Left forelimb (tissue), 1 donor: ENCODE data around the gene BOD1L1.

ENCODE experiments used
- DNase-seq: peaks from one replicate; pipeline ENCODE4 v3.0.0-alpha.2; 2018; ENCODE audit warnings: low spot score

The BOD1L1 gene

DNA sequence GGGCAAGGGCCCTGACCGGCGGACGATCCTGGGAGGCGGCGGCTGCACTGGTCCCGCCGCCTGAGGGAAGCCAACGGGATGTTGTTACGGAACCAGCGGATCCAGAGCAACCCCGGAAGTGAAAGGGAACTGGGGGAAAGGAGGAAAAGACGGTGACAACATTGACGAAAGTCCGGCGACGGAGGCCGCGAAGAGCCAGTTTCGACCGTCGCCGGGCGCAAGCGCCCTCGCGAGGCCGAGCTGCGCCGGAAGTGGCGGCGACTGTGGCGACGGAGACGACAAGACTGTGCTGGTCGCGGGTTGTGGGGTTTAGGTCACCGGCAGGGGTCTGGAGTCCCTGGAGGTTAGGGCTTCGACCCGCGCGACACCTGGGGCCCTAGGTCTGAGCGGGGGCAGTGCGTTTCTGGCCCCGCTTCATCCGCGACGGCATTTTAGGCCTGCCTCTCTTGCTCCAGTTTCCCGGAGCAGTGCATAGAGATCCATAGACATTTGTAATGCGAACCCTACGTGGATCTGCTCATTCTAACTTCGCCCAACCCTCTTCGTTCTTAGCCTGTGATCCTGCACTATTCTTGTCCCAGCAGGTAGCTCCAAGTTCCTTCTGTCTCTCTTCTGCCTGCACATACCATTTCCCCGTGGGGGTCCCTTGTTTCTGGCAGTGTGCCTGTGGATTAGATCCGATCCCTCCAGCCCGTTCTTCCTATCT, at the start of gene BOD1L1:
TSS of gene BOD1L1 (minus strand) at position 120 of the 706 bp plus-strand sequence. CDS start 138 bp downstream, outside the sequence.
- peak; percentile 91 for DNase-seq

DNA sequence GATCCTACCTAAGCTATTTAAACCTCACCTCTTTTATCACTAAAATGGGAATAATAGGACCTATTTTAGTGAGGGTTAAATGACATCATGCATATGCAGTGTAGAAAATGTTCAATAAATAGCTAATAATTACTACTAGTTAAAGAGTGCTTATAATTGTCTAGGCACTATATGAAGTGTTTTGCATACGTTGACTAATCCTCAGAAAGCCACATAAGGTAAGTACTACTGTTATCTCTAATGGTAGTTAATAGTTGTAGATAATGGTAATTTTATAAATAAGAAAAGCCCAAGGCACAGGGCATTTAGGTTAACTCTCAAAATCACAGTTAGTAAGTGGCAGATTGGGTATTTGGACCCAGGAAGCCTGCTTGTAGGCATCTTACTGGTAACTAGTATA, 47.4 kb upstream of the BOD1L1 start:
- DNase-seq: no peak

DNA sequence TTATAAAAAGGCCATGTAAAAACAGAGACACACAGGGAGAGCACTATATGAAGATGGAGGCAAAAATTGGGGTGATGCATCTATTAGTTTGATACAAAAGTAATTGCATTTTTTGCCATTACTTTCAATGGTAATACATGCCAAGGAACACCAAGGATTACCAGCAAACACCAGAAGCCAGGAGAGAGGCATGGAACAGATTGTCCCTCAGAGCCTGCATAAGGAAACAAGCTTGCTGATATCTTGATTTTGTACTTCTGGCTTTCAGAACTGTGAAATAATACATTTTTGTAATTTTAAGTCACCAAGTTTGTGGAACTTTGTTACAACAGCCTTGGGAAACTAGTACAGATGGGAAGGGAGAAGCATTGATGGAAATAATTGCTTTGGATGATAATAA, 45.6 kb upstream of the BOD1L1 start:
- no peak for DNase-seq

DNA sequence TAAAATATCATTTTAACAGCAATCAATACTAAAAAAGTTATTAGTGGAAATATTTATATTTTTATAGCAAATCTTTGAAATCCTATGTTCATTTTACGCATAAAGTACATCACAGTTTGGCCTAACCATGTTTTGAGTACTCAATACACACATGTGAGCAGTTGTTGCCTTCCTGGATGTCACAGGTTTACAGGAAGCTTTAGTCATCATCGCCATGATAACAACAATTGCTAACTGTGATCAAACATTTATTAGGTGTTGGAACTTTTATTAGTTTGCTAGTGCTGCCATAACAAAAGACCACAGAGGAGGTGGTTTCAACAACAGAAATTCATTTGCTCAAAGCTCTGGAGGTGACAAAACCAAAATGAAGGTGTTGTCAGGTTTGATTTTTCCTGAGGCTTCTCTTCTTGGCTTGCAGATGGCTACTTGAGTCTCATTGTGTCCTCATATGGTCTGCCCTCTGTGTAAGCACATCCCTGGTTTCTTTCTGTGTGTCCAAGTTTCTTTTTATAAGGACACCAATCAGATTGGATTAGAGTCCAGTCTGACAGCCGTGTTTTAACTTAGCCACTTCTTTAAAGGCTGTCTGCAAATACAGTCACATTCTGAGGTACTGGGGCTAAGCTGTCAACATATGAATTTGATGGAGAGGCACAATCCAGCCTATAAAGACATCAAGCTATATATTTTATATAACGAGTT, 43.1 kb upstream of the BOD1L1 start:
- DNase-seq: no peak

DNA sequence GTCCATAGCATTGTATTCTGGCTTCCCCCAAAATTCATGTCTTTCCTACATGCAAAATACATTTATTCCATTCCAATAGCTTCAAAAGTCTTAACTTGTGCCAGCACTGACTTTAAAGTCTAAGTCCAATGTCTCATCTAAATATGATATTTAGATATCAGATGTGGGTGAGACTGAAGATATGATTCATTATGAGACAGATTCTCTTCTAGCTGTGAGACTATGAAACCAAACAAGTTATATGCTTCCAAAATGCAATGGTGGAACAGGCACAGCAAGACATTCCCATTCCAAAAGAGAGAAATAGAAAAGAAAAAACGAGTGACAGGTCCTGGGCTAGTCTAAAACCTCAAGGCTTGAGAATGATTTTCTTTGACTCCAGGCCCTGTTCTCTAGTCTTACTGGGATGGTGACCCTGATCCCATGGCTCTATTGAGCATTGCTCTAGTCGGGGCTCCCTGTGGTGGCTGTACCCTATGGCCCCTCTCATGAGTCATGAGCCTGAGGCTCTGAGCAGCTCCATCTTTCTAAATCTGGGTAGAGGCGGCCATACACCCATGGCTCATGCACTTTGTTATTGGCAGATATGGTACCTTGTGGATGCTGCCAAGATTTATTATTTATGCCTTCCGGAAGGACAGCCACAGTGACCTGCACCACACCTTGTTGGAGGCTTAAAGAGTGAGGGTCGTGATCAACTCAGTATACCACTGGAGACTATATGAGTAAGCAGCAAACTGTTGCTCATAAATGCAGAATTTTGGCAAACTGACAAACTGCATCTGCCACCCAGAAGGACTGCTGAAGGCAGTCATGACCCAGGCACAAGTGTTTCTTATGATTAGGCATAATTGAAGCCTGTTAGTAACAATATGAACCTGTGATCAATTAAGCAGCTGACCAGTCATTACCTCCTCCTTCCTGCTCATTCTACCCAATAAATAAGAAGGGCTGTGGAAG, 38.5 kb upstream of the BOD1L1 start:
- no peak for DNase-seq

DNA sequence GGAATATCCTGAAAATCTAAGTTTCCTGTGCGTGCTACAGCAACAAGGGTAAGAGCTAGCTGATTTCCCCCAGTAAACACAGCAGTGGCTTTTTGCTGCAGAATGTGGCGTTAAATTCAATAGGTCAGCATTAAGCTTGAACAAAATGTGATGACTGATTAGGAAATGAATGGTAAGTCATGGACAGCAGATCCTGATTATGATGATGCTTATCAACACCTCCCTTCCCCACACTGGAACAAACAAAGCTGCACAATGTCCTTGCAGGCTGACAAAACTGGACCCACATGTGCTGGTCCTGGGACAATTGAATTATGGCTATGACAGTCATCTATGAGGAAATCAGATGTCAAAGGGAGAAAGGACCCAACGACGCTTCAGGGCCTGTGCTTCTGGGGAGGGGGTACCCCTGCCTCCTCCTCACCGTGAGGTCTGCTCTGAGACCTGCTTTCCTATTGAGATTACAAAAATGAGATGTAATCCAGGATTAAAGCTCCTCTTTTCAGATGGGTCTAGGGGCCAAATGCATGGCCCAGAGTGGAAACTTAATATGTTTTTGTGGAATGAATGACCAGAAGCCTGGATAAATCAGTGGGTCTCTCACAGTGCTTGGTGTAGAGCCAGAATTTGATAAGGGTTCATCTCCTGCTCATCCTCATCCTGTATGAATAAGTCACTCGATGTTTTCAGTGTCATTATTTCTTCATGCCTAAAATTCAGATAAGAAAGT, 32.0 kb upstream of the BOD1L1 start:
- DNase-seq: no peak

DNA sequence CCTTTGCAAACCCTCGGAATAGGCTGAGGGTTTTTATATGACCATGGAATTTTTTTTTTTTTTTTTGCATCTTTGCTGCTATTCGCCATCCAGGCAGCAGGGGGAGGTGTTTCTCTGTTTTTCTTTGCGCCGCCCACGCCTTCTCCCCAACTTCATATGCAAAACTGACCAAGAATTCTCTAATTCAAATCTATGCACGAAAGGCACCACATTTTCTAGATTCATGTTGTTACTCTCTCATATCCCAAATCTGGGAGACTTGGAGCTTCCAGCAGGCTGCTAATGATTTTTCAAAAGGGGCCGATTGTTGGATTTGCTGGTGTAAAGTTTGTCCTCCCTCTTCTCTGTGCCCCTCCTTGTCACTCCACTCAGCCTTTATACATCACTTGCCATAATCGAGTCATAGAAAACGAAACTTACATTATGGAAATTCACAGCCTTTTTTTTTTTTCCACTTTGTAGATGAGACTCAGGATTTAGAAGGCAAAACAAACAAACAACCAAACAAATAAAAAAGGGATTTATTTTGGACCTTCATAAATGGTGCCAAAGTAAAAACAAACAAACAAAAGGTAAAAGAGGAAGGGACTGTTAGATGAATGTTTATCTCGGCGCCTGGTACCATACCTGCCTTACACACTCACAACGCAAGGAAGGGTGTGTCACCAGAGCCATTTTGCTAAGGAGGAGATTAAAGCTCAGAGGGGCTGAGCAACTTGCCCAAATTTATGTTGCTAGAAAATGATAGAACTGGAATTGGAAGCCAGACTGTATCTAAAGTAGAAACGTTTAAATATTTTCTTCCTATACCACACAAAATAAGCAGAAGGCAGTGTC, 29.3 kb upstream of the BOD1L1 start:
- DNase-seq: peak; percentile 72

DNA sequence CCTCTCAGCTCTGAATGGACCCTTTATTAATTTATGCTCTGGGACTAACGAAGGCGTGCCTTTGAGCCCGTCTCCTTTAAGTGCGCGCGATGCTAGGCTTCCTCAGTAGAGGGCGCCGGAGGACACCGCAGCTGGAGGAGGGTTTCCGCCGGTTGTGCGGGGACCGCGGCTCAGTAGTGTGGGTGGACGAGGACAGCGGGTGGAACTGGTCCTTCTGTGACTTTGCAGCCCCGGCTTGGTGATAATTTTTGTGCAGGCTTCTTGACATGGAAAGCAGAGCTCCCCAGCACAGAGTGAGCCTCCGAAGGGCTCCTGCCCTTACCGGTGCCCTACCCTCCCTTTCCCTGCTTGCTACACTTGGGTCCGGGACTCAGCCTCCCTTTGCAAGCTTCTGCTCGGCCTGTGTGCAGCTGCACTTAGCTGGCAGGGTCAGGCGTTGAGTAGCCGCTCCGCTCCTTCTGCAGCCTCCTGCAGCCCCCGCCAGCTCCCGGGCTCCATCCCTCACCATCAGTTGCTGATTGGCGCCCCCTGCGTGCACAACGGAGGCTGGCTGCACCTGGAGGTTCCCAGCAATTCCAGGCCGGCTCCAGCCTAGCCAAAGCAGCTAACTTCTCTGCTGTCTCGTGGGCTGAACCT, 26.8 kb upstream of the BOD1L1 start:
- peak; percentile 84 for DNase-seq

DNA sequence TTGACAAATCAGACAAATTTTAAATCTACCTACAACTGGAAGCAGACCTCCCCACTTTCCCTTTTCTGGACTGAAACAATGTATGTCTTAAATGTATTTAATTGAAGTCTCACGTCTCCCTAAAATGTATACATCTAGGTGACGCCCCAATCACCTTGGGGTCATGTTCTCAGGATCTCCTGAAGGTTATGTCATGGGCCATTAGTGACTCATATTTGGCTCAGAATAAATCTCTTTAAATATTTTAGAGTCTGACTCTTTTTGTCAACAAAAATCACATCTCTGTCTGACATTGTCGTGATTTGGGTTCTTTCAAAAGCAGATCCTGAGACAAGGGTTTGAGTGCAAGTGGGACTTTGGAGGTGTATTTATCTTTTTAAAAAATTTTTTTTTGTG, 26.2 kb upstream of the BOD1L1 start:
- no peak for DNase-seq

DNA sequence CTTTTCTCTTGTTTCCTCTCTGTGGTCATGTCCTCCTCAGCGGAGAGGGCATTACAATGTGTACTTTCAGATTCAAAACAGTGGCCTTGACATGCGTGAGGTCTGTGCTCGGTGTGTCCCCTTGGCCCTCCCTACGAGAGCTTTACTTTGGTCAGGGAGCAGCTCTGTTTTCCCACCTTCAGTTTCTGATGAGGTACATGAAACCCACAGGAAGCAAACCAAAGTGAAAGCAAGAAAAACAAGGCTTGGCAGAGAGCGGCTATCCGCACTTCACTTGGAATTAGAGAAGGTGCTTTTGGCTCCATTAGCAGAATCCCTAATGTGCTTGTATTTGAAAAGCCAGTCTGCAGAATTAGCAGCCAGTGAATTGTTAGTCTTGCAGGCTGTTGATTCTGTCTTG, 19.5 kb upstream of the BOD1L1 start:
- DNase-seq: no peak

DNA sequence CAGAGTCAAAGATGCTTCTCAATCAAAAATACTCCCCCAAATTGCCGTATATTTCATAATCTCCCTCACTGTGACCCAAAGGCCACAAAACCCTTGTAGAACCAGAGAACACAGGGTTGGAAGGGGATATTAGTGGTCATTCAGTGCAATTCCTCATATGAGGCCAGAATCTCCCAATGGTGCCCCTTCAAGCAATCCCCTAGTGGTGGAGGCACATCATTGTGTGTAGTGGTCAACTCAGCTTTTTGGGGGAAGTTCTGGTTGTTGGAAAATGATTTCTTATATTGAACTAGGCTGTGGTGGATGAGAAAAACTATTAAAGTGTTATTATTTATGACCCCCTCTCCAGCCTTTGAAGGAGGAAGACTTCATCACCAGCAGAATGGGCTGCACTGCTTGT, 17.6 kb upstream of the BOD1L1 start:
- no peak for DNase-seq

DNA sequence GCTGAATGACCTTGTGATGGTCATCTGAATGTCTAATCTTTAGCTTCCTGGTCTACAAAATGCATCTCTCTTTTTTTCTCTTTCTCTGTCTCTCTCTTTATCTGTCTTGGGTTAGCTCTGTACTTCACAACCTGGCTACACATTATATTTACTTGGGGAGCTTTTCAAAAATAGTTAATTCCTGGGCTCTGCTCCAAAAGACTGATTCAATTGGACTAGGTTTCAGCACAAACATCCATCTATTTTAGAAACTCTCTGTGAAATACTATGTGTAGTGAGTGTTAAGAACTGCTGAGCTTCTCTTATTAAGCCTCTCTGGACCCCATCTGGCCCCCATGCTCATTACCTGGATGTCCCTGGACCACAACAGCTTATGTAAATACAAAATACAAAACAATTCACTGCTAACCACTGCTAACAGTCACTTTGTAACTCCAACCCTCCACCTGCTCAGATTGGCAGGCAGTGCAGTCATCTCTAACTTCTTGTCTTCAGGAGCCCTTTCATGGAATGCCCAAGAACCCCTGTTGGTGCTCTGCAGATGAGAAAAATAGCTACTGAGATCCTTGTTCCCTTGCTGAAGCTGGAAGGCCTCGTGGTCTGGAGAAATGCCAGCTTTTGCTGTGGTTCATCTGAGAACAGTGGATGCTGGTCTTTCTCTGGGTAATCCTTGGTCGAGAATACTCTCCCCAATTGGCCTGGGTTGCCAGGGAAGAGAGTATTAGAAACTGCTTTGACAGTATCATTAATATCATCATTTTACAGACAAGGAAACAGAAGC, 14.8 kb upstream of the BOD1L1 start:
- DNase-seq: no peak

DNA sequence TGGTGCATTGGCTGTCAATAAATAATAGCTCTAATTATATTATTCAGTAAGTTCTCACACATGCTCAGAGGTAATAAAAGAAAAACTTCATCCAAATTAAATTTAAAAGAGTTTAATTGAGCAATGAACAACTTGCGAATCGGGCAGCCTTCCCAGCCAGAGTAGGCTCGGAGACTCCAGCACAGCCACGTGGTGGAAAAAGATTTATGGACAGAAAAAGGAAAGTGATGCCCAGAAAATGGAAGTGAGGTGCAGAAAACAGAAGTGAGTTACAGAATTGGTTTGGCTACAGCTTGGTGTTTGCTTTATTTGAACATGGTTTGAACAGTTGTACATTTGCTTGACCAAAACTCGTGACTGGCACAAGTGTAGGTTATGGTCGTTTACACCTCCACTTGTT, 13.6 kb upstream of the BOD1L1 start:
- DNase-seq: no peak

DNA sequence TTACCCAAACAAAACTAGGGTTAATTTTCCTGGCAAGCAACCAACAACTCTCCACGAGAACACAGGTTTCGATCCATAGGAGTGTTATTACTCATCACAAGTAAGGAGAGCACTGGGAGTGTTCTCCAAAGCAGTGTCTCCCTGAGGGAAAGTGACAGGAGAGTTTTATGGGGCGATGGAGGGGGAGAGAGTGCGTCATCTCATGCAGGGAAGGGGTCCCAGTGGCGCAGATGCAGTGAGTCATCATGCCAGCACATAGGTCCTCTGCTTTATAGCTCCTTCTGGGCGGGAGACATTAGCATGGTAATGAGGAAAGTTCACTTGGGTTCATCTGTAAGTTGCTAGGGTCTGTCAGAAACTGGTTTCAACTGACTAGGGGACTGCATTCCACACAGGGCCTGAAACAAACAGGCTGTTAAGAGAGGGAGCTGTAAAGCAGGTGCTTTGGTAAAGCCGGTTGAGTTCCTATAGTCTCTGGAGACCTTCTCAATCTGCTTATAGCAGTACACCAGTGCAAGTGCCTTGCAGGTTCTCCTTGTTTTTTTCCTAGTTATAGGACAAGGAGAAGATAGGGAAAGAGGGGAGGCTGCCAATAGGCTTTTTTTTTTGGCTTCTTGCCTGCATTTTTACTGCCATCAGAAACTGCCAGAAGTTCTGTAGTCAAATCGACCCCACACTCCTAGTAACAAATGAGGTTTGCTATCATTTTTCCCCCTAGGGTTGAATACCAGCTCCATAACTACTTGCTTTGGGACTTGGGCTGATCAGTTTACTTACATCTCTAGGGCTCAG, 12.8 kb upstream of the BOD1L1 start:
- DNase-seq: no peak

DNA sequence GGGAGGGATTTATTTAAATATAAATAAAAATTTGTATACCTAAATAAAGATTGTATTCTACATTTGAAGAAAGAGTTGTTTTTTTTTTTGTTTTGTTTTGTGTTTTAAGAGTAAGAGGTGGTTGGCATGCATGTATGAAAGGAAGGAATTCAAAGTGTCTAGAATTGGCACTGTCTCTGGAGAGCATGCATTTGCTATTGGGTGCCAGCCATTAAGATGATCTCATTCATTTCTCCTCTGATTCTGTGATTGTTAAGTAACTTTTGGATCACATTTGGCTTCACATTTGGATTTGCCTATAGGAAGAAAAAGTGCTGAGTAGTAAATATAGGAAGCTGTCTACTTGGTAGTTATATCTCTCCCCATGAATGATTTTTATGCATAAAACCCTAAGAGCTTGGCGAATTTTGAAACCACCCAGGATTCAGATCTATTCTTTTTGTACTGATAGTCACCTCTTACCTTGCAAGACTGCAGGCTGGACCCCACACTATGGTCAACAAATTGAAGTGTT, 7.8 kb upstream of the BOD1L1 start:
- no peak for DNase-seq

DNA sequence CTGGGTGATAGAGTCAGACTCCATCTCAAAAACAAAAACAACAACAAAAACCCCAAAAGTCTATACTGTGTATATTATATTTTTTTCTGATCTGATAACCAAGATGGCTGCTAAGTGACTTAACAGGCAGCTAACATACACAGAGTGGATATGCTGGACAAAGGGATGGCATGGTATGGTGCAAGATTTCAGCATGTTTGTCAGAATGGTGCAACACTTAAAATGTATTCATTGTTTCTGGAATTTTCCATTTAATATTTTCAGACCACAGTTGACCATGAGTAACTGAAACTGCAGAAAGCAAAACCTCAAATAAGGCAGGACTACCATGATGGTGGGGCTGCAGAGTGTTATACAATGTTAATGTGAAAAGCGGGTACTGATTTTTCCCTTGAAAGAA, 6.1 kb upstream of the BOD1L1 start:
- no peak for DNase-seq

DNA sequence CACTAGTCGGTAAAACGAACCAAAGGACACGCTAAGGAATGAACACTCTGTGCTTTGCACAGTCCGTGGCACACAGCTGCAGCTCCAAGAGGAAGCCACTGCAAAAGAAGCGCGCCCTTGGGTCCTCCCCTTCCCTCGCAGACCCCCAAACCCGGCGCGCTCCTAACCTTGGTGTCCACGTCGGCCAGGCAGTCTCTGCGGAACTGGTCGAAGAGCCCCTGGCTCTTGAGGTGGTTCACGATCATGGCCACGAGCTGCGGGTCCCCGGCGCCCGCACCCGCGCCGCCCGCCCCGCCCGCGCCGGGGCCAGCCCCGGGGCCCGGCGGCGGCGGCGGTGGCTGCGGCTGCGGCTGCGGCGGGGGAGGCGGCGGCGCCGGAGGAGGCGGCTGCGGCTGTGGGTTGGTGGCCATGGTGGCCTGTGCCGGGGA, 333 bp downstream of the BOD1L1 start:
- no peak for DNase-seq

DNA sequence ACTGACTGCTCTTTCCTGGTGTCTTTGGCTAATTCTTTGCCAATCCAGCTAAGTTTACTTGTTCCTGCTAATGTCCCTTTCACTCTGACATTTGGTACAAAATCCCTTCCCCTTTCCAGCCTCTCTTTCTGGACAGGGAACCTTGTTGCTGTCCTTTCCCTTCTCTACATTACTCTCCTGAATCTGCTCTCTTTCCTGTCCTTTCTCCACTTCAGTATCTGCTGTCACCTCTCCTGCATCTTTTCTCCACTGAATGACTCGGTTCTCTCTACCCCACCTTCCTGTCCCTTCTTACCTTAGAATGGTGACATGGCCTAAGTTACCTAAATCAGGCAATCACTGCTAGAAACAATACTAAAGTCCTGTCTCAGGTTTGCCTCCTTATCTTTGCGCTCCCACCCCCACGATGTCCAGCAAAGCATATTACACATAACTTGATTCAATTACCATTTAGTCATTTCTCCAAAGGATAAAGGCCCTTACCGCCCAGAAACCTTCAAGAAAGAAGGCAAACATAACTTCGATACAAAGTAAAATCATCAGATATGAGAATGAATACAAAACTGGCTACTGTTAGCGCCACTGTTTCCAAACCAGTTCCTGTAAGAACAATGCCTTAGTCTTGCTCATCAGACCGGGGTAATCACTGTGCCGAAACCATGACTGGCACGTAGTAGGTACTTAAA, 890 bp downstream of the BOD1L1 start:
- DNase-seq: no peak
